Measurements from ENCODE around the gene PDE4D.

The PDE4D gene

DNA sequence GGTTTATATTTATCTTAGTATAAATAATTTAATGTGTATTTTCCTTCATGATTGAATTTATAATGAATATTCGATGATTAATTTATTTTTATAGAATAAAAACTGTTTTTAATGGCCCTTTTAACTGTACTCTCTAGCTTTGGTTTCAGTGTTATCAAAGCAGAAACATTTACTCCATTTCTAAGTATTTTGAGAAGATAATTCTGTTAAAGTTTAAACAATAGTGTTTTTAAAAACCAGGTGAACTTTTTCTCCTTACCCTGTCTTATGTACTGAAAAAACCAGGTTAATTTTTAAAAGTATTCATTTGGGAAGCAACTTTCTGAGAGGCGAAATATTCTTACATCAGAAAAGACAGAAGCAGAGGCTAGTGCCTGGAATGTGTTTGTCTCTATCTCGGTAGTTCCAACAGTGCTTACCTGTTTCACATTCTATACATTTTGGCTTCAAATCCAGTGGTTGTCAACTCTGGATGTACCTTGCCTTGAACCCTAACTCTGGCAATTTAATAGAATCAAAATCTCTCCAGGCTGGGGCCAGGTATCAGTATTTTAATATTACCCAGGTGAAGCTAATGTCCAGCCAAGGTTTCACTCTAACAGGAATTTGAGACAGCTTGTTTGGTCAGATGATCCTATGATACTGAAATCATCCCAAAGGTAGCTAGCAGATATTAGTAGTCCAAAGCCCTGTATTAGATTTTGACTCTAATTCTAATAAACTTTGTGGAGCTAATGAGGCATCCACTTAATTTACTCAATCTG lies 434.4 kb downstream of the PDE4D start:
- Histone ChIP-seq H3K36me3 (ENCODE audit: insufficient read depth, insufficient read length, low read length) (no peaks in the 10 kb centered on the region), H3K9ac (ENCODE audit: insufficient read length, low read depth) (no peak overlapping the region), H3K9me3 (ENCODE audit: insufficient read depth, low read length) (no peaks in the 10 kb centered on the region), H3K4me3 (ENCODE audit: insufficient read length, low read depth) (no peak overlapping the region), H3K4me1 (ENCODE audit: insufficient read depth, insufficient read length) (no peaks in the 10 kb centered on the region), H3K27me3 (ENCODE audit: insufficient read depth, insufficient read length) (no peaks in the 10 kb centered on the region)
- DNase-seq (ENCODE audit: low read depth, low spot score): no peak
- TF ChIP-seq ZNF274 (IDR thresholded peaks at IDR 0.05; ENCODE audit: low read depth, low read length) (no peak), YY1 (IDR thresholded peaks at IDR 0.05; ENCODE audit: insufficient read depth, insufficient read length) (no peak), SUZ12 (IDR thresholded peaks at IDR 0.05; ENCODE audit: extremely low read depth, insufficient read depth, insufficient read length) (no peak)

- Histone ChIP-seq H3K4me3 (ENCODE audit: insufficient read length, low read depth) (no peak overlapping the region), H3K27me3 (ENCODE audit: insufficient read depth, insufficient read length) (no peaks in the 10 kb centered on the region), H3K4me1 (ENCODE audit: insufficient read depth, insufficient read length) (no peaks in the 10 kb centered on the region), H3K9me3 (ENCODE audit: insufficient read depth, low read length) (no peaks in the 10 kb centered on the region), H3K9ac (ENCODE audit: insufficient read length, low read depth) (no peak overlapping the region), H3K36me3 (ENCODE audit: insufficient read depth, insufficient read length, low read length) (no peaks in the 10 kb centered on the region)
- DNase-seq (ENCODE audit: low read depth, low spot score): no peak
- TF ChIP-seq SUZ12 (IDR thresholded peaks at IDR 0.05; ENCODE audit: extremely low read depth, insufficient read depth, insufficient read length) (no peak), ZNF274 (IDR thresholded peaks at IDR 0.05; ENCODE audit: low read depth, low read length) (no peak), YY1 (IDR thresholded peaks at IDR 0.05; ENCODE audit: insufficient read depth, insufficient read length) (no peak)
Measured at GRCh38 chr5:59458321-59458720, 435.2 kb downstream of the PDE4D start.

DNA sequence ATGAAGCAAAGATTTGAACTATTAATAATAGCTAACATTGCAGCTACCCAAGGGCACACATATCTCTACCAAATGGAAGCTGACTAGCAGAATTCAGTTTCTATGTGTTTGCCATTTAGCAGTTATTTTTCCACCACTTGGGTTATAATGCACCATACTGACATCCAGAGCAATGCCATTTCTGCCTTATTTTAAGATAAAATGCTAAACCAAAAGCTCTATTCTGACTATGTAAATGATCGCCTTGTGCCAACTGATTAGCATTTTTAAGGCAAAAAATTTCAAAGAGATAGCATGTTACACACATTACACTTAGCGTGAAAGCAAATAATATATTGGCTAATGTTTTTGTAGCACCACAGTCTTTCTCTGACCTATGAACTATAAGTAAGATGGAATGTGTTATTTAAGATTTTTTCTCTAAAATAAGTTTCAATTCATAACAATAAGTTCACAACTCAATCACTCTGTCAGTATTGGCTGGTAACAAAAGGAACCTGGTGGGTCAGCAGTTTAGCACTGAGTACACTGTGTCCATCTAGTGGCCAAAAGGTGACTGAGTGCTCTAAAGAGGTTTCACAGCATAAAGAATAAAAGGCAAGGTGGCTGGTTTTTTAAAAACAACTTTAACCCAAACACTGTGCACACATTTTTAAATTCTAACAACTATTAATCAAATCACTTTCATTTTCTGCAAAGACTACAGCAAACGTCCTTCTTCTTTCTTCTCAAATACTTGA lies 443.5 kb downstream of the PDE4D start:
- Histone ChIP-seq H3K4me3 (ENCODE audit: insufficient read length, low read depth) (no peak overlapping the region), H3K9ac (ENCODE audit: insufficient read length, low read depth) (no peak overlapping the region), H3K9me3 (ENCODE audit: insufficient read depth, low read length) (peaks cover 9% of the 10 kb centered on the region; the same call in 1 of the 2 replicates), H3K36me3 (ENCODE audit: insufficient read depth, insufficient read length, low read length) (no peaks in the 10 kb centered on the region), H3K27me3 (ENCODE audit: insufficient read depth, insufficient read length) (no peaks in the 10 kb centered on the region), H3K4me1 (ENCODE audit: insufficient read depth, insufficient read length) (no peaks in the 10 kb centered on the region)
- TF ChIP-seq SUZ12 (IDR thresholded peaks at IDR 0.05; ENCODE audit: extremely low read depth, insufficient read depth, insufficient read length) (no peak), ZNF274 (IDR thresholded peaks at IDR 0.05; ENCODE audit: low read depth, low read length) (no peak), YY1 (IDR thresholded peaks at IDR 0.05; ENCODE audit: insufficient read depth, insufficient read length) (no peak)
- no peak for DNase-seq (ENCODE audit: low read depth, low spot score)

DNA sequence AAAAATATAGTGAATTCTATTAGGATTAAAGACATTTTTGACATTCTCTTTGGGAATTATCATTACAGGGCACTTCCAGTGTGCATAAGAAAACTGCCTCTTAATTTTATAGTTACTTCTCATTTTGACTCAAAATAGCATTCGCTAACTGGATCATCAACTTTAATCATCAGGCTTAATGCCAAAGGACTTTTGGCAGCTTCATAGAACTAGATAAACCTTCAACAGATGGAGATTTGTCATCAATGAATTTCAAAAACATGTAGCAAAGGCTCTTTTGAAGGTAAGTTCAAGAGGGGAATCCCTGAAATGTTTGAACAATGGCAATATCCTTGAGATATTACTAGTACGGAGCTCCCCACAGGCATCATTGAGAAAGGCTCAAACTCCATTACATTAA lies 447.2 kb downstream of the PDE4D start:
- H3K4me1 ChIP-seq (ENCODE audit: insufficient read depth, insufficient read length): no peaks in the 10 kb centered on the region

GRCh38 chr5:59445741-59446140 lies 447.8 kb downstream of the PDE4D start:
- TF ChIP-seq ZNF274 (IDR thresholded peaks at IDR 0.05; ENCODE audit: low read depth, low read length) (no peak), SUZ12 (IDR thresholded peaks at IDR 0.05; ENCODE audit: extremely low read depth, insufficient read depth, insufficient read length) (no peak), YY1 (IDR thresholded peaks at IDR 0.05; ENCODE audit: insufficient read depth, insufficient read length) (no peak)
- Histone ChIP-seq H3K4me1 (ENCODE audit: insufficient read depth, insufficient read length) (no peaks in the 10 kb centered on the region), H3K9me3 (ENCODE audit: insufficient read depth, low read length) (peaks cover 9% of the 10 kb centered on the region; the same call in 1 of the 2 replicates), H3K9ac (ENCODE audit: insufficient read length, low read depth) (no peak overlapping the region), H3K27me3 (ENCODE audit: insufficient read depth, insufficient read length) (no peaks in the 10 kb centered on the region), H3K36me3 (ENCODE audit: insufficient read depth, insufficient read length, low read length) (no peaks in the 10 kb centered on the region), H3K4me3 (ENCODE audit: insufficient read length, low read depth) (no peak overlapping the region)
- no peak for DNase-seq (ENCODE audit: low read depth, low spot score)

More for the DNA sequence above, 447.2 kb downstream of the PDE4D start:
- Histone ChIP-seq H3K27me3 (ENCODE audit: insufficient read depth, insufficient read length) (no peaks in the 10 kb centered on the region), H3K4me3 (ENCODE audit: insufficient read length, low read depth) (no peak overlapping the region), H3K9me3 (ENCODE audit: insufficient read depth, low read length) (peaks cover 9% of the 10 kb centered on the region; the same call in 1 of the 2 replicates), H3K9ac (ENCODE audit: insufficient read length, low read depth) (no peak overlapping the region), H3K36me3 (ENCODE audit: insufficient read depth, insufficient read length, low read length) (no peaks in the 10 kb centered on the region)
- TF ChIP-seq SUZ12 (IDR thresholded peaks at IDR 0.05; ENCODE audit: extremely low read depth, insufficient read depth, insufficient read length) (no peak), ZNF274 (IDR thresholded peaks at IDR 0.05; ENCODE audit: low read depth, low read length) (no peak), YY1 (IDR thresholded peaks at IDR 0.05; ENCODE audit: insufficient read depth, insufficient read length) (no peak)
- no peak for DNase-seq (ENCODE audit: low read depth, low spot score)

- TF ChIP-seq ZNF274 (IDR thresholded peaks at IDR 0.05; ENCODE audit: low read depth, low read length) (no peak), YY1 (IDR thresholded peaks at IDR 0.05; ENCODE audit: insufficient read depth, insufficient read length) (no peak), SUZ12 (IDR thresholded peaks at IDR 0.05; ENCODE audit: extremely low read depth, insufficient read depth, insufficient read length) (no peak)
- H3K36me3 ChIP-seq (ENCODE audit: insufficient read depth, insufficient read length, low read length): no peaks in the 10 kb centered on the region
- no peaks in the 10 kb centered on the region for H3K9me3 ChIP-seq (ENCODE audit: insufficient read depth, low read length)
- no peaks in the 10 kb centered on the region for H3K27me3 ChIP-seq (ENCODE audit: insufficient read depth, insufficient read length)
- H3K4me1 ChIP-seq (ENCODE audit: insufficient read depth, insufficient read length): no peaks in the 10 kb centered on the region
- no peak overlapping the region for H3K4me3 ChIP-seq (ENCODE audit: insufficient read length, low read depth)
- H3K9ac ChIP-seq (ENCODE audit: insufficient read length, low read depth): no peak overlapping the region
- DNase-seq (ENCODE audit: low read depth, low spot score): no peak
Measured at GRCh38 chr5:59439303-59439702, 454.2 kb downstream of the PDE4D start.

- Histone ChIP-seq H3K9ac (ENCODE audit: insufficient read length, low read depth) (no peak overlapping the region), H3K27me3 (ENCODE audit: insufficient read depth, insufficient read length) (no peaks in the 10 kb centered on the region), H3K4me3 (ENCODE audit: insufficient read length, low read depth) (no peak overlapping the region), H3K36me3 (ENCODE audit: insufficient read depth, insufficient read length, low read length) (no peaks in the 10 kb centered on the region), H3K4me1 (ENCODE audit: insufficient read depth, insufficient read length) (no peaks in the 10 kb centered on the region), H3K9me3 (ENCODE audit: insufficient read depth, low read length) (no peaks in the 10 kb centered on the region)
- no peak for TF ChIP-seq SUZ12 (IDR thresholded peaks at IDR 0.05; ENCODE audit: extremely low read depth, insufficient read depth, insufficient read length)
- TF ChIP-seq ZNF274 (IDR thresholded peaks at IDR 0.05; ENCODE audit: low read depth, low read length): no peak
- no peak for TF ChIP-seq YY1 (IDR thresholded peaks at IDR 0.05; ENCODE audit: insufficient read depth, insufficient read length)
- DNase-seq (ENCODE audit: low read depth, low spot score): no peak
Measured at GRCh38 chr5:59437176-59437575, 456.4 kb downstream of the PDE4D start.

Data from NT2/D1 (cell line).